ENCODE data around the gene PLA1A. TPM values are rescaled to one million over a fixed set of nuclear protein-coding genes. Genes with fewer than 3 reads are reported as not detected.

The PLA1A gene
- total and polyA plus RNA-seq, 2 of the 4 experiments (the other 2 are of a cell fraction), result not detected

GRCh38 chr3:119652306-119653033, 54.8 kb downstream of the PLA1A start:
- Histone ChIP-seq H3K4ac (ENCODE audit: low read depth, low read length) (no peak overlapping the region), H2BK5ac (ENCODE audit: low read depth, low read length, poor library complexity, severe bottlenecking) (no peak overlapping the region), H3K4me1 (ENCODE audit: control insufficient read depth, insufficient read depth, low read length) (peaks cover 4% of the 10 kb centered on the region), H2AK5ac (ENCODE audit: low read depth, low read length) (no peak overlapping the region), H4K91ac (ENCODE audit: insufficient read depth, low read depth, low read length) (no peak overlapping the region), H2BK15ac (ENCODE audit: low read depth, low read length) (no peak overlapping the region), H3K36me3 (ENCODE audit: control insufficient read depth, insufficient read depth, low read length) (no peaks in the 10 kb centered on the region), H2BK20ac (ENCODE audit: low read depth, low read length) (no peak overlapping the region), H3K27ac (ENCODE audit: insufficient read depth, low read length) (no peak overlapping the region), H2AFZ (replicated peaks; ENCODE audit: low read length, poor library complexity) (no peak overlapping the region), H4K8ac (ENCODE audit: low read depth in 2 of 2, low read length in 2 of 2) (no peak overlapping the region), H3K4me3 (ENCODE audit: insufficient read depth, low read depth, low read length) (no peak overlapping the region), H3K23ac (ENCODE audit: low read depth, low read length) (no peak overlapping the region), H3K9me1 (ENCODE audit: insufficient read depth, low read length) (no peaks in the 10 kb centered on the region), H2BK120ac (ENCODE audit: low read depth, low read length) (no peak overlapping the region), H4K5ac (ENCODE audit: low read depth, low read length) (no peak overlapping the region), H4K20me1 (ENCODE audit: insufficient read depth, low read length) (no peaks in the 10 kb centered on the region), H3K79me1 (ENCODE audit: low read depth in 1 of 2, low read length in 2 of 2) (no peaks in the 10 kb centered on the region), H3K56ac (ENCODE audit: extremely low read depth, insufficient read depth, low read length) (no peak overlapping the region), H3K14ac (replicated peaks; ENCODE audit: low read depth, low read length) (no peak overlapping the region), H3K27me3 (ENCODE audit: control insufficient read depth, insufficient read depth, low read length) (peaks cover 8% of the 10 kb centered on the region), H3K9me3 (ENCODE audit: control insufficient read depth, insufficient read depth, low read length) (0 out of 2 replicates have a peak, but pooled peaks cover 2% of the 10 kb centered on the region), H3K18ac (ENCODE audit: low read depth, low read length) (no peak overlapping the region), H3K9ac (ENCODE audit: low read depth, low read length) (no peak overlapping the region), H3K4me2 (ENCODE audit: low read depth, low read length) (no peak overlapping the region), H2AK9ac (replicated peaks; ENCODE audit: low read depth, low read length, poor library complexity) (no peak overlapping the region)
- ChIA-PET CTCF (no interaction called here), POLR2A (ENCODE audit: unreplicated experiment) (no interaction called here)
- dilution Hi-C loops (cut with HindIII; ENCODE audit: low sequenced_read_pairs, unreplicated experiment), result no loop called here
- intact Hi-C loops (cut with micrococcal nuclease), result no loop called here
- 83% methylated on average over 2 of the region's 7 CpGs; no CpG with 5 or more reads in 1 of the 2 experiments for WGBS, 2 experiments (ENCODE audit: extremely low coverage in 2 of 2, insufficient read length in 1 of 2)
- TF ChIP-seq CHD1 (IDR thresholded peaks at IDR 0.05; ENCODE audit: low read depth, low read length), result no peak
- no peak for TF ChIP-seq MXI1 (IDR thresholded peaks at IDR 0.05; ENCODE audit: borderline replicate concordance, low read depth, low read length)
- TF ChIP-seq CTCF (conservative IDR thresholded peaks at IDR 0.05; ENCODE audit: low read depth, low read length), result no peak
- TF ChIP-seq RAD21 (IDR thresholded peaks at IDR 0.05; ENCODE audit: low read length), result no peak
- TF ChIP-seq BHLHE40 (IDR thresholded peaks at IDR 0.05; ENCODE audit: low read depth, low read length), result no peak
- no peak for TF ChIP-seq NFE2L2 (IDR thresholded peaks at IDR 0.05; ENCODE audit: low read depth, low read length)
- TF ChIP-seq MAZ (IDR thresholded peaks at IDR 0.05; ENCODE audit: borderline replicate concordance, low read depth, low read length), result no peak
- TF ChIP-seq MAFK (IDR thresholded peaks at IDR 0.05; ENCODE audit: low read depth, low read length), result no peak
- TF ChIP-seq RFX5 (IDR thresholded peaks at IDR 0.05; ENCODE audit: low read depth, low read length), result no peak
- no peak for TF ChIP-seq FOS (IDR thresholded peaks at IDR 0.05; ENCODE audit: low read depth, low read length)
- TF ChIP-seq CEBPB (IDR thresholded peaks at IDR 0.05; ENCODE audit: low read depth, low read length), result no peak
- TF ChIP-seq RCOR1 (IDR thresholded peaks at IDR 0.05; ENCODE audit: insufficient replicate concordance, low read length), result no peak
- TF ChIP-seq POLR2A (IDR thresholded peaks at IDR 0.05; ENCODE audit: low read depth, low read length), result no peak
- no peak for TF ChIP-seq ELK1 (IDR thresholded peaks at IDR 0.05; ENCODE audit: borderline replicate concordance, low read depth, low read length)
- TF ChIP-seq SMC3 (IDR thresholded peaks at IDR 0.05; ENCODE audit: low read depth, low read length), result no peak
- TF ChIP-seq USF2 (IDR thresholded peaks at IDR 0.05; ENCODE audit: low read depth, low read length), result no peak
- DNase-seq (no peak), ATAC-seq (ENCODE audit: low read depth) (no peak)
- in situ Hi-C loops (cut with MboI; ENCODE audit: low sequenced_read_pairs), result no loop called here
- no TSS peak for BruUV-seq (replicated peaks)

Measured in IMR-90 (cell line).